ENCODE results near the gene AGBL5.
"Not testable (repeated sequence)": the region's sequence is repeated elsewhere in the genome, so short reads cannot be mapped to it uniquely, and the experiment has no call there.

The AGBL5 gene

DNA sequence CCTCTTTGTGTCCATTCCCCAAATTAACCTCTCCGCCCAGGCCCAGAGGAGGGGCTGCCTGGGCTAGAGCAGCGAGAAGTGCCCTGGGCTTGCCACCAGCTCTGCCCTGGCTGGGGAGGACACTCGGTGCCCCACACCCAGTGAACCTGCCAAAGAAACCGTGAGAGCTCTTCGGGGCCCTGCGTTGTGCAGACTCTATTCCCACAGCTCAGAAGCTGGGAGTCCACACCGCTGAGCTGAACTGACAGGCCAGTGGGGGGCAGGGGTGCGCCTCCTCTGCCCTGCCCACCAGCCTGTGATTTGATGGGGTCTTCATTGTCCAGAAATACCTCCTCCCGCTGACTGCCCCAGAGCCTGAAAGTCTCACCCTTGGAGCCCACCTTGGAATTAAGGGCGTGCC is 48.6 kb downstream of the AGBL5 start:
- no peak for DNase-seq (ENCODE audit: low read depth, low spot score)
- H3K36me3 ChIP-seq (ENCODE audit: insufficient read depth, low read length): no peaks in the 10 kb centered on the region
- H3K4me3 ChIP-seq: no peak overlapping the region
- no peak overlapping the region for H3K9ac ChIP-seq (ENCODE audit: insufficient read length)
- no peak overlapping the region for H3K27ac ChIP-seq
- TF ChIP-seq FOXP2 (optimal IDR thresholded peaks at IDR 0.05; ENCODE audit: control extremely low read depth, extremely low read length, insufficient read depth): no peak
- H3K9me3 ChIP-seq (ENCODE audit: low read depth, low read length): no peaks in the 10 kb centered on the region

DNA sequence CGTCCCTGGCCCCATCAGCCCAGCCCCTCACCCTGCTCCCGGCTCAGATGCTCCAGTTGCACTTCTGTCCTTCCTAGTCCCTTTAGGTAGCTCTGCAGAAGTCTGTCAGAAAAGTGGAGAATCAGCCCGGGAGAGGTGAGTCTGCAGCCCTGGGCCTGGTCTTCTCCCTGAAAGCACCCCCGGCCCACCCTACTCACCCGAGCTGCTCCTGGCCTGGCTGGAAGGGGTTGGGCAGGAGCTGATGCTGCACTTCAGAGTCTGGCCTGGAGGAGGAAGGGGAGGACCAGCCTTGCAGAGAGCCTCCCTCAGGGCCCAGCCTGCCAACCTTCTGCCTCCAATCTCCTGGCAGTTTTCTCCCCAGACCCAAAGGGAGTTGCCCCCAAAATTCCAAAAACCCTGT is 50.9 kb downstream of the AGBL5 start:
- Histone ChIP-seq H3K27ac (no peak overlapping the region), H3K9me3 (ENCODE audit: low read depth, low read length) (no peaks in the 10 kb centered on the region), H3K4me3 (no peak overlapping the region), H3K9ac (ENCODE audit: insufficient read length) (no peak overlapping the region), H3K36me3 (ENCODE audit: insufficient read depth, low read length) (no peaks in the 10 kb centered on the region)
- DNase-seq (ENCODE audit: low read depth, low spot score): no peak
- TF ChIP-seq EZH2 (IDR thresholded peaks at IDR 0.05) (no peak), FOXP2 (optimal IDR thresholded peaks at IDR 0.05; ENCODE audit: control extremely low read depth, extremely low read length, insufficient read depth) (no peak), POLR2AphosphoS5 (IDR thresholded peaks at IDR 0.05; ENCODE audit: borderline replicate concordance, low read depth, low read length) (no peak)

GRCh38 chr2:27105981-27106380 is 54.5 kb downstream of the AGBL5 start:
- Histone ChIP-seq H3K4me3 (no peak overlapping the region), H3K36me3 (ENCODE audit: insufficient read depth, low read length) (no peaks in the 10 kb centered on the region), H3K9me3 (ENCODE audit: low read depth, low read length) (no peaks in the 10 kb centered on the region), H3K27ac (no peak overlapping the region), H3K9ac (ENCODE audit: insufficient read length) (no peak overlapping the region)
- no peak for TF ChIP-seq POLR2AphosphoS5 (IDR thresholded peaks at IDR 0.05; ENCODE audit: borderline replicate concordance, low read depth, low read length)
- TF ChIP-seq EZH2 (IDR thresholded peaks at IDR 0.05): no peak
- no peak for DNase-seq (ENCODE audit: low read depth, low spot score)

GRCh38 chr2:27108221-27108620 is 56.8 kb downstream of the AGBL5 start:
- TF ChIP-seq FOXP2 (optimal IDR thresholded peaks at IDR 0.05; ENCODE audit: control extremely low read depth, extremely low read length, insufficient read depth) (no peak), POLR2AphosphoS5 (IDR thresholded peaks at IDR 0.05; ENCODE audit: borderline replicate concordance, low read depth, low read length) (no peak), EZH2 (IDR thresholded peaks at IDR 0.05) (no peak)

DNA sequence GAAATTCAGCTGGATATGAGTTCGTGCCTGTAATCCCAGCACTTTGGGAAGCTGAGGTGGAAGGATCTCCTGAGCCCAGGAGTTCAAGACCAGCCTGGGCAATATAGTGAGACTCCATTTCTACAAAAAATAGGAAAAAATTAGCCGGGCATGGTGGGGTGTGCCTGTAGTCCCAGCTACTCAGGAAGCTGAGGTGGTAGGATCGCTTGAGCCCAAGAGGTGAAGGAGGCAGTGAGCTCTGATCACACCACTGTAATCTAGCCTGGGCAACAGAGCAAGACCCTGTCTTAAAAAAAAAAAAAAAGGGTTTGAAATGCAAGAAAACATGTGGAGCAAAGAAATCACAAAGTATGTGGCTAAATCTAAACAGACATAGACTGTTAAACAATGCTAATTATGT is 57.6 kb downstream of the AGBL5 start:
- no peak overlapping the region for H3K9ac ChIP-seq (ENCODE audit: insufficient read length)
- no peak for DNase-seq (ENCODE audit: low read depth, low spot score)
- H3K9me3 ChIP-seq (ENCODE audit: low read depth, low read length): no peaks in the 10 kb centered on the region
- no peaks in the 10 kb centered on the region for H3K36me3 ChIP-seq (ENCODE audit: insufficient read depth, low read length)
- no peak for TF ChIP-seq EZH2 (IDR thresholded peaks at IDR 0.05)
- no peak for TF ChIP-seq FOXP2 (optimal IDR thresholded peaks at IDR 0.05; ENCODE audit: control extremely low read depth, extremely low read length, insufficient read depth)
- TF ChIP-seq POLR2AphosphoS5 (IDR thresholded peaks at IDR 0.05; ENCODE audit: borderline replicate concordance, low read depth, low read length): no peak
- H3K27ac ChIP-seq: no peak overlapping the region
- no peak overlapping the region for H3K4me3 ChIP-seq

More at GRCh38 chr2:27108221-27108620, 56.8 kb downstream of the AGBL5 start:
- no peak overlapping the region for H3K27ac ChIP-seq
- H3K36me3 ChIP-seq (ENCODE audit: insufficient read depth, low read length): no peaks in the 10 kb centered on the region
- no peak overlapping the region for H3K4me3 ChIP-seq
- no peaks in the 10 kb centered on the region for H3K9me3 ChIP-seq (ENCODE audit: low read depth, low read length)
- H3K9ac ChIP-seq (ENCODE audit: insufficient read length): no peak overlapping the region
- no peak for DNase-seq (ENCODE audit: low read depth, low spot score)

DNA sequence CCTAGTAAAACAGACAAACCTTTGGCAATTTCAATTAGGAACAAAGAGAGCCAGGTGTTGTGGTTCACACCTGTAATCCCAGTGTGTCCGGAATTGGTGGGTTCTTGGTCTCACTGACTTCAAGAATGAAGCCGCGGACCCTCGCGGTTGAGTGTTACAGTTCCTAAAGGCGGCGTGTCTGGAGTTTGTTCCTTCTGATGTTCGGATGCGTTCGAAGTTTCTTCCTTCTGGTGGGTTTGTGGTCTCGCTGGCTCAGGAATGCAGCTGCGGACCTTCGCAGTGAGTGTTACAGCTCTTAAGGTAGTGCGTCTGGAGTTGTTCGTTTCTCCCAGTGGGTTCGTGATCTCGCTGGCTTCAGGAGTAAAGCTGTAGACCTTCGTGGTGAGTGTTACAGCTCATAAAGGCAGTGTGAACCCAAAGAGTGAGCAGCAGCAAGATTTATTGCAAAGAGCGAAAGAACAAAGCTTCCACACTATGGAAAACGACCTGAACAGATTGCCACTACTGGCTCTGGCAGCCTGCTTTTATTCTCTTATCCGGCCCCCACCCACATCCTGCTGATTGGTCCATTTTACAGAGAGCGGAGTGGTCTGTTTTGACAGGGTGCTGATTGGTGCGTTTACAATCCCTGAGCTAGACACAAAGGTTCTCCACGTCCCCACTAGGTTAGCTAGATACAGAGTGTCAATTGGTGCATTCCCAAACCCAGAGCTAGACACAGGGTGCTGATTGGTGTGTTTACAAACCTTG is 59.3 kb downstream of the AGBL5 start:
- not testable (repeated sequence) for H3K36me3 ChIP-seq (ENCODE audit: insufficient read depth, low read length); H3K27ac ChIP-seq; DNase-seq (ENCODE audit: low read depth, low spot score); H3K9ac ChIP-seq (ENCODE audit: insufficient read length); H3K4me3 ChIP-seq; H3K9me3 ChIP-seq (ENCODE audit: low read depth, low read length)

DNA sequence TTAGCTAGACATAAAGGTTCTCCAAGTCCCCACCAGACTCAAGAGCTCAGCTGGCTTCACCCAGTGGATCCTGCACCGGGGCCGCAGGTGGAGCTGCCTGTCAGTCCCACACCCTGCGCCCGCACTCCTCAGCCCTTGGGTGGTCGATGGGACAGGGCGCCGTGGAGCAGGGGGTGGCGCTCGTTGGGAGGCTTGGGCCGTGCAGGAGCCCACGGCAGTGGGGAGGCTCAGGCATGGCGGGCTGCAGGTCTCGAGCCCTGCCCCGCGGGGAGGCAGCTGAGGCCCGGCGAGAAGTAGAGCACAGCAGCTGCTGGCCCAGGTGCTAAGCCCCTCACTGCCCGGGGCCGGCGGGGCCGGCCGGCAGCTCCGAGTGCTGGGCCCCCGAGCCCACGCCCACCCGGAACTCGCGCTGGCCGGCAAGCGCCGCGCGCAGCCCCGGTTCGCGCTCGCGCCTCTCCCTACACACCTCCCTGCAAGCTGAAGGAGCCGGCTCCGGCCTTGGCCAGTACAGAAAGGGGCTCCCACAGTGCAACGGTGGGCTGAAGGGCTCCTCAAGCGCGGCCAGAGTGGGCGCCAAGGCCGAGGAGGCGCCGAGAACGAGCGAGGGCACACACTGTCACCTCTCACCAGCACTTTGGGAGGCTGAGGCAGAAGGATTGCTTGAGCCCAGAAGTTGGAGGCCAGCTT is 60.1 kb downstream of the AGBL5 start:
- H3K9me3 ChIP-seq (ENCODE audit: low read depth, low read length); H3K4me3 ChIP-seq; DNase-seq (ENCODE audit: low read depth, low spot score); H3K27ac ChIP-seq; H3K36me3 ChIP-seq (ENCODE audit: insufficient read depth, low read length); H3K9ac ChIP-seq (ENCODE audit: insufficient read length): not testable (repeated sequence)

GRCh38 chr2:27115519-27115918 is 64.1 kb downstream of the AGBL5 start:
- DNase-seq (ENCODE audit: low read depth, low spot score): no peak
- no peak overlapping the region for H3K27ac ChIP-seq
- no peak overlapping the region for H3K9ac ChIP-seq (ENCODE audit: insufficient read length)
- TF ChIP-seq FOXP2 (optimal IDR thresholded peaks at IDR 0.05; ENCODE audit: control extremely low read depth, extremely low read length, insufficient read depth) (no peak), POLR2AphosphoS5 (IDR thresholded peaks at IDR 0.05; ENCODE audit: borderline replicate concordance, low read depth, low read length) (no peak), EZH2 (IDR thresholded peaks at IDR 0.05) (no peak)
- no peaks in the 10 kb centered on the region for H3K36me3 ChIP-seq (ENCODE audit: insufficient read depth, low read length)
- H3K4me3 ChIP-seq: no peak overlapping the region
- no peaks in the 10 kb centered on the region for H3K9me3 ChIP-seq (ENCODE audit: low read depth, low read length)

DNA sequence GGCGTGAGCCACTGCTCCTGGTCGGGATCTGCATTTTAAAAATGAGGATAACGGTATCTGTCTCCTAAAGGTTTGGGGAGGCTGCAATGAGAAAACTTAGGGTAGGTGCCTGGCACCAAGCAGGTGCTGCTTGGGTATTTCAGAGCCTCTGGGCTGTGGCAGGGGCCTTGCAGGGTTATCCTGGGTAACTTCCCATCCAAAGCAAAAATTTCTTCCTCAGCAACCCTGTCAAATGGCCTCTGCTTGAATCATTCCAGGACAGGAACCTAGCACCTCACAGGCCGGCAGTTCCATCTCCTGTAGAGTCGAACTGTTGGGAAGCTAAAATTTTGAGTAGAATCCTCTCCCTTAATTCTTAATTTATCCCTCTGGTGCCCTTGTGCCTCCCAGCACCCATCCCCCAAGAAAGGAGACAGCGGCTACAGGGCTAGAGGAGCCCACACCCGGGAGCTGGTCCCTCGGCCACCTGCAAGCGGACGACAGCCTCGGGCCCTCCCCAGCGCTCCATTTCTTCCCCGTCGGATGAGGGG is 66.6 kb downstream of the AGBL5 start:
- H3K27ac ChIP-seq: no peak overlapping the region
- no peak for DNase-seq (ENCODE audit: low read depth, low spot score)
- H3K36me3 ChIP-seq (ENCODE audit: insufficient read depth, low read length): no peaks in the 10 kb centered on the region
- no peaks in the 10 kb centered on the region for H3K9me3 ChIP-seq (ENCODE audit: low read depth, low read length)
- peak overlapping the region; percentile 82 for H3K9ac ChIP-seq (ENCODE audit: insufficient read length)
- peak overlapping the region; percentile 91 for H3K4me3 ChIP-seq
- no peak for TF ChIP-seq EZH2 (IDR thresholded peaks at IDR 0.05)
- no peak for TF ChIP-seq FOXP2 (optimal IDR thresholded peaks at IDR 0.05; ENCODE audit: control extremely low read depth, extremely low read length, insufficient read depth)
- no peak for TF ChIP-seq POLR2AphosphoS5 (IDR thresholded peaks at IDR 0.05; ENCODE audit: borderline replicate concordance, low read depth, low read length)

Measured in SK-N-MC (cell line).